HL-60/S4 (cell line): ENCODE measurements around the gene MYO1B.

Source experiments
- in situ Hi-C: fragments of 300-500 bp; cut with MboI; formaldehyde crosslinking; loops from 2 replicates; pipeline ENCODE4 v1.14.3; 2022; ENCODE audit warnings: low sequenced_read_pairs

MYO1B gene

DNA sequence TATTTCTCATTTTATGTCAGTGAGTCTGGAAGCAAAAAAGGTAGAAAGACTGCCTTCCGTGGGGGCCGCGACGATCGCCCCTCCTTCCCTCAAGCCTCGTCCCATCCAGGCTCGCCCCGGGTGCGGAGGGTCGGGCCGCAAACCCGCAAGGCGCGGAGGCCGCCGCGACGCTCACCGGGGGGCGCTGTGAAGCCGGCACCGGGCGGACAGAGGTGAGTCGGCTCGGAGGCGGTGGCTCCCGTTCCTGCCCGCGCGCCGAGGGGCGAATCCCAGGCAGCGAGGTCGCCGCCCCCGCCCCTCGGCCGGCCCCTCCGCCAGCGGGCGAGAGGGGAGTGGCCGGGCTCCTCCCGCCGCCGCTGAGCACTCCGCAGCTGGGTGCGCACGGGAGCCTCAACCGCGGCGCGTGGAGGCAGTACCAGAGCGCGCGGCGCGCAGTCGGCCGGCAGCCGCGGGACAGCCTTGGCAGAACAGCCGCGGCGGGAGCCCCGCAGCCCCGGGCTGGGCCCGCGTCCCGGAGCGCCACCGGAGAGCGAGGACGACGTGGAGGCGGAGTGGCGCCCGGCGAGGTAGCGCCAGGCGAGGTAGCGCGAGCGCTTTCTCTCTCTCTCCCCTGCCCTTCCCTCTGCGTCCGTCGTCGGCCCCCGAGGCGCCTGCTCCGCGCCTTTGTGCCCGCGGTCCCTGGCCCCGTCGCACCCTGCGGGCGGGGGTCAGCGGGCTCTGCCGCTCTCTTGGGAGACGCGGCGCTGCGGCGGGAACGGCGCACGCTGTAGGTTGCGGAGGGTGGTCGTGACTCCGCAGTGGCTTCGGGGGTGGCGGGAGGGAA lies at the start of gene MYO1B:
Gene MYO1B (plus strand): TSS at position 359 of the 823 bp plus-strand sequence. CDS start 31,492 bp downstream, outside the sequence.
- in situ Hi-C loops, result no loop called here

GRCh38 chr2:191197096-191197495 lies 48.1 kb upstream of the MYO1B start:
- in situ Hi-C loops, result no loop called here

DNA sequence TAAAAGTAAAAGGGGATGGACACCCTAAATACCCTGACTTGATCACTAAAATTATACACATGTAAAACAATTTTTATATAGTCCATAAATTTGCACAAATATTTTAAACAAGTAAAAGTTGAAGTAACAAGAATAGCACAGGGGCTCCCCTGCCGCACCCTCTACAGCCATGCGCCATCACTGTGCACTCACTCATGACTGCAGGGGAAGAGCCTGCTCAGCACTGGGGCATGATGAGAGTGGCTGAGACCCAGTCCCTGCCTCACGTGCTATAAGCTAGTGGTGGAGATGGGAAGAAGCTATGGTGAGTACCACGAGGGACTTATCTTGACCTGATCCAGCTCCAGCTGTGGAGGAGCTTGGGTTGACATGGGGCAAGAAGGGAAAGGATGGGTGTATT lies 46.9 kb upstream of the MYO1B start:
- in situ Hi-C loops, result no loop called here

DNA sequence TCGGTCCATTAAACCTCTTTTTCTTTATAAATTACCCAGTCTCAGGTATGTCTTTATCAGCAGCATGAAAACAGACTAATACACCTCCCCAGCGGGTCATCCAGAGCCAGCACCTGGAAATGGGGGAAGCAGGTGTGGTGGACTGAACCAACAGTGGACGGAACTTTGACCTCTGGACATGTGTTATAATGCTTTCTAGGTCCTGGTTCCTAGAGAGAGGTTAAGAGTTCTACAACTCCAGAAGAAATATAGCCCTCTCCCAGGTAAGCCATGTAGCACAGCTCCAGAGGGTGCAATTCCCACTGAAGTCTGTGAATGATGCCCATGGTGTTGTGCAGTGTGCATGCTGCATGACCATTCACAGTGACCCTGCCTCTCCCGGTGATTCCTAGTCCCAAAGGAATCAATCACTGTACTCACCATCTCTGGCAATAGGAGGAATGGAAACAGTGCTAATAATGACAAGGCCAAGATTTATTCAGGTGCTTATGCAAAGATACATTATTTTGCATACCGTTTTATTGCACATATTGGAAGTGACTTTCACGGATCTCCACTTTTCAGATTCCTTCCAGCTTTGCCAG lies 45.2 kb upstream of the MYO1B start:
- in situ Hi-C loops, result no loop called here

DNA sequence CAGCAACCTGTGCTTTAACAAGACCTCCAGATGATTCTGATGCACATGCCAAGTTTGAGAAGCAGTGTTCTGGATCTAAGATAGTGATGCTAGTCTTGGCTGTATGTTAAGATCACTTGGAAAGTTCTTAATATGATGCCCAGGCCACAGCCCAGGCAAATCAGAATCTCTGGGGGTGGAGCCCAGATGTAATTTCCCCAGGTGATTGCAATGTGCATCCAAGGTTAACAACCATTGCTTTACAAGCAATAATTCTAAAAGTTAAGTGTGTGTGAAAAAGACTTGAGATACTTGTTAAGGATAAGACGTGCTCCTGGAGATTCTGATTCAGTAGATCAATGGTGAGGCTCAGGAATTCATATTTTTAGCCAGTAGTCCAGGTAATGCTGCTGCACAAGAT lies 44.3 kb upstream of the MYO1B start:
- in situ Hi-C loops, result no loop called here

- in situ Hi-C loops, result no loop called here
These were observed 42.9 kb upstream of the MYO1B start for GRCh38 chr2:191202209-191202721.

DNA sequence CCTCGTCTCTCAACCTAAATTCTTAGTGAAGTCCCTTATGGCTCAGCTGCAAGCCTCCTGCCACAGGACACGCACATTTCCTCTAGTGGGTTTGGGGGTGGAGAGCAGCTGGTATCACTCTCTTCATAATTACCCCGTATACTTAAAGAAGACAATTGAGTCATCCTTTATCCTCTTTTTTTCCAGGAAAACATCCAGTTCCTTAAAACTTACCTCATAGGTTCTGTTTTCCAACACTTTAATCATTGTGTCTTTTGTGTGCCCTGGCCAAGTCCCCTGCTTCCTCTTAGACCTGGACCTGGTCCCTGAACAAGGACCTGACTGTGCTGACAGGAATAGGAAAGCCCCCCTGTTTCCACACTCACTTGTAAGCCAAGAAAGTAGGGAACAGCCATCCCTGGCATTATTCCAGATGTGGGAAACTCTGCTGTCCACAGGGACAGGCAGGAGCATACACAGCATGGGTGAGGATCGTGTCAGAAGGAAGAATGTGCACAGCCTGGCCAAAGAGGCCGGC lies 42.3 kb upstream of the MYO1B start:
- in situ Hi-C loops, result no loop called here

DNA sequence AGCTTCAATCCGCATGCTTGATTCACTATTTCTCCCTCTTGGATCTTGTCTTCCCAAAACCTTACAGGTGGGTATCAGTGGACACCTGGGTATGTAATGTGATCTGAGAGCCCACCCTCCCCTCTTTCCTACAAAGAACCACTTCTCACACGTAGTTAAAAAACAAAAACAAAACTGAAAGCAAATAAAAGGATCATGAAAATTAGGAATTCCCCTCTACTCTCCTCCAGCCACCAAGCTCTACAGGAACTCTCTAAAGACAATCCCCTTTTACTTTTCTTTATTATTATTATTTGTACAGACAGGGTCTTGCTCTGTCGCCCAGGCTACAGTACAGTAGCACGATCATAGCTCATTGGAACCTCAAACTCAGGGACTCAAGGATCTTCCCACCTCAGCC lies 40.8 kb upstream of the MYO1B start:
- in situ Hi-C loops, result no loop called here

- in situ Hi-C loops, result no loop called here
These were observed 38.4 kb upstream of the MYO1B start for GRCh38 chr2:191206613-191207471.

- in situ Hi-C loops, result no loop called here
These were observed 35.9 kb upstream of the MYO1B start for GRCh38 chr2:191209340-191209739.

GRCh38 chr2:191212119-191212518 lies 33.1 kb upstream of the MYO1B start:
- in situ Hi-C loops, result no loop called here

GRCh38 chr2:191213333-191213732 lies 31.9 kb upstream of the MYO1B start:
- in situ Hi-C loops, result no loop called here

DNA sequence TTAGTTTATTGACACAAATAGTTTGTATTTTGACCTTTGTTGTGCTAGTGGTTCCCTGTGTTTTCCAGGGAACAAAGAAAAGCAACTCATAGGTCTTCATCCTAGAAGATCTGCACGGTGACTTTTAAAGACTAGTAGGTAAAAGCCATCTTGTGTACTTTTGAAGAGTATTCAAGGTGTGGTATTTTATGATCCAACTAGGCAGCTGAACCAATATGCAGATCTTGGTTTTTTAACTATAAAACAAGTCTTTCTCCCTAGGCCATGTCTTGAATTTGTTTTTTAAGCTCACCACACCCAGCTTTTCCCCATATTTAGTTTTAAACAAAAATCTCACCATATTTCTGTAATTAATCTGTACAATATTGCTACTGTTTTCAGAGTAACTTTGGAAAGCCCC lies 30.0 kb upstream of the MYO1B start:
- in situ Hi-C loops, result no loop called here

GRCh38 chr2:191215666-191216065 lies 29.5 kb upstream of the MYO1B start:
- in situ Hi-C loops, result no loop called here

GRCh38 chr2:191217580-191217979 lies 27.6 kb upstream of the MYO1B start:
- in situ Hi-C loops, result no loop called here

DNA sequence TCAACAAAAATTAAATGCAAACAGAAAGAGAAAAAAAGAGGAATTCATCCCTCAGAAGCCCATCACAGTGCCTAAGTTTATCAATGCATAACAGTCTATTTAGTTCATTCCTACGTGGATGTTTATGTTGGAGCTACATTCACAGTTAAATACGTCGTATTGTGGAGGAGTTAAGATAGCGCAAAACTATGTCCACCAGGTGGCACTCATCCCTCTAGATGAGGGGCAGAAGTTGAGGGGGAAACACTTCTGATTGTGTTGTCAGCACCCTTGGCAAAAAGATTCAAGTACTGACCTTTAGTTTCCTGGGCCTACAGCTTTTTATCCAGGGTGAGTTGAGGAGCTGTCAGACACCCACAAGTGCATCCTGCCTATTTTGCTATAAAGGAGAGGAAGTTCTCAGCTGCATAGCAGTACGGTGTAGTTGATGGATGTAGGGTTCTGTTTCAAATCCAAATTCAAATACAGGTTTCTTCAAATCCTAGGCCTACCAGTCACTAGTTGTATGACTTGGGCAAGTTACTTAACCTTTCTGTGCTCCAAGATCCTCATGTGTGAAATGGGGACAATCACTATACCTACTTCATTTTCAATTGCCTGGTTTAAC lies 26.8 kb upstream of the MYO1B start:
- in situ Hi-C loops, result no loop called here

DNA sequence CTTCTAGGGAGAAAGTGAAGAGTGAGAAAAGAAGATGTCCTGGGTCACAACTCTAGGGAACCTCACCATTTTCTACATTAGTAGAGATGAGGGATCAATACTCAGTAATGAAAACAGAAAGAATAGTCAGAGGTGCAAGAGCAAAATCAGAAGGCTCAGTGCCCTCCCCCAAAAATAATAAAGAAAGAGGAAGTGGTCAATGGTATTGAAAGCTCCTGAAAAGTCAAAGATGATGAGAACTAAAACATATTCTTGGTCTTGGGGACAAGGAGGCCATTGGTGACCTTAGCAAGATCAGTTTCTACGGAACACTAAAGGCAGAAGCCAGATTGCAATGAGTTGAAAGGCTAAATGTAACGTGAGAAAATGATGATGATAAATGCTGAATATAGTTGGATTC lies 24.5 kb upstream of the MYO1B start:
- in situ Hi-C loops, result no loop called here

GRCh38 chr2:191221666-191222065 lies 23.5 kb upstream of the MYO1B start:
- in situ Hi-C loops, result no loop called here

DNA sequence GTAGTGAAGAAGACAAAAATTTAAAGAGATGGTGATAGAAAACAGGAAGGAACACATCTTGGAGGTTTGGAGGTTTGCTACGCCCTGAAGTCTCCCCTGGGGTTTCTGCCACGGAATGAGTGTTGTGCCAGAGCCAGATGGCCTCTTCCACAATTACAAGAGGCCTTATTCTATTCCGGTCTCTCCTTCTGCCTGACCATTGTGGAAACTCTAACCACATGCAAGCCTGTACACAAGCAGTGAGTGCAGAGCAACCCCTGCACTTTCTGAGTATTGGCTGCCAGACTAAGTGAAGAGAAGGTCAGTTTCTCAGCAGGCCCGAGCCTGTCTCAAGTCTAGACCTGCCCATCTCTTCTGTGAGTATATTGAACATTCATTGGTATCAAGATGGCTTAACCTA lies 22.7 kb upstream of the MYO1B start:
- in situ Hi-C loops, result no loop called here

DNA sequence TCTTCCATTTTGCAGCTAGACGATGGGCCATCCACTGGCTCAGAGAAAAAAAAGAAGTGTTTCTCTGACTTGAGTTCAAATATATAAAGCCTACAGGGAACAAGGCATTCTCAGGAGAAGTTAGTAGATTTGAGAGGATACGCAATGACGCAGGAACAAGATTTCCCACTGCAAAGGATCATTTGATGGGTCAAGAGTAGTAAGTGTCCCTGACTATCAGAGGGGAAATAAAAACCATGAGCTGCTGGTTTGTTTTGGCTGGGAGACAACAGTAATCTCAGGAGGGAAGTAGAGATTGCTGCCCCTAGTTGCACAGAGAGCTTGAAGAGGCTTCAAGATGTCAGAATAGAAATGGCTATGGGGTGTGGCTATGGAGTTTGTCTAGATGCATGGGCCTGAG lies 22.3 kb upstream of the MYO1B start:
- in situ Hi-C loops, result no loop called here

DNA sequence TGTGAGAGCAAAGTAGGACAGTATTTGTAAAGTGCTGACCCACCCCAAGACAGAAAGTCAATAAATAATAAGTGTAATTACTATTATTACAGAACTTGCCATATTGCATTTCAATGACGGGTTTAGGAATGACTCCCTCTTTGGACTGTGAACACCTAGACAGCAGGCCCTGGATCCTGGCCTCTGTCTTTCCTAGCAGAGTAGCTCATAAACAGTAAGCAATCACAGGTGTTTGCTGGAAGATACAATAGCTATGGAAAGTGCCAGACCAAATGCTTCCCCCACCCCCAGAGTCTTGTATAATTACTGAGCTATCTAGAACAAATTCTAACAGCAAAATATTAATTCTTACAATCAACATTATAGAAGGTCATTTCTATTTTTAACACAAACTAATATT lies 20.1 kb upstream of the MYO1B start:
- in situ Hi-C loops, result no loop called here
